ENCODE measurements around the gene SIX4. TPM values are rescaled to one million over a fixed set of nuclear protein-coding genes. Genes with fewer than 3 reads are reported as not detected.

Gene SIX4
- total and polyA plus RNA-seq, 9 of the 15 experiments (the other 6 are each of a cell fraction or from before 2014, with no cell fraction given): 0.77 to 8.6 (median 5.6) TPM

GRCh38 chr14:60756847-60757246 is 32.7 kb upstream of the SIX4 start:
- H3K4me1 ChIP-seq (replicated peaks in 1 of 2; ENCODE audit: control insufficient read depth in 2 of 2, insufficient read depth in 2 of 2, low read length in 2 of 2): peaks cover 0 to 6% of the 10 kb centered on the region in 2 experiments; a peak in 2 of 5 replicates
- no peak overlapping the region for H3K9ac ChIP-seq (ENCODE audit: insufficient read depth in 1 of 2, low read depth in 2 of 2, low read length in 2 of 2)
- no peak for ATAC-seq
- no peak overlapping the region for H2AFZ ChIP-seq (ENCODE audit: low read depth, low read length)
- no peak for DNase-seq (ENCODE audit: extremely low read depth in 1 of 4, low spot score in 3 of 4)
- 30% methylated on average over 1 of the region's 1 CpG for WGBS (ENCODE audit: insufficient coverage, low coverage, missing lambda C conversion rate)
- peaks cover 18% of the 10 kb centered on the region; the same call in 2 of the 3 replicates for H3K79me2 ChIP-seq (ENCODE audit: control insufficient read depth, insufficient read depth, low read length)
- TF ChIP-seq ZNF449 (CRISPR knock-in tag; IDR thresholded peaks at IDR 0.05) (no peak), SMARCC2 (IDR thresholded peaks at IDR 0.05; ENCODE audit: low read depth) (no peak), RNF219 (CRISPR knock-in tag; IDR thresholded peaks at IDR 0.05) (no peak), CTBP1 (IDR thresholded peaks at IDR 0.05; ENCODE audit: borderline replicate concordance) (no peak), ILF3 (IDR thresholded peaks at IDR 0.05; ENCODE audit: borderline replicate concordance) (no peak), HMGXB4 (CRISPR knock-in tag; IDR thresholded peaks at IDR 0.05) (no peak), ZC3H4 (CRISPR knock-in tag; IDR thresholded peaks at IDR 0.05; ENCODE audit: borderline replicate concordance) (no peak), TFE3 (CRISPR knock-in tag; IDR thresholded peaks at IDR 0.05) (no peak), KDM1A (IDR thresholded peaks at IDR 0.05) (no peak), MYC (IDR thresholded peaks at IDR 0.05; ENCODE audit: low read depth, low read length) (no peak), MYC (CRISPR knock-in tag; IDR thresholded peaks at IDR 0.05; ENCODE audit: borderline replicate concordance, low read depth) (no peak), ZC3H11A (IDR thresholded peaks at IDR 0.05; ENCODE audit: low read depth, low read length) (no peak), SRSF1 (IDR thresholded peaks at IDR 0.05; ENCODE audit: low read depth, low read length) (no peak), MEF2A (IDR thresholded peaks at IDR 0.05; ENCODE audit: control insufficient read depth, low read depth, low read length) (no peak)
- no peaks in the 10 kb centered on the region; the same call in 2 of the 3 replicates for H3K36me3 ChIP-seq (ENCODE audit: control insufficient read depth, insufficient read depth, low read length)
- FAIRE-seq: no peak
- 0 out of 2 replicates have a peak, but pooled peaks cover 3% of the 10 kb centered on the region for H4K20me1 ChIP-seq (replicated peaks; ENCODE audit: control insufficient read depth, insufficient read depth, low read length)
- intact Hi-C loops (cut with micrococcal nuclease): no loop called here
- no peaks in the 10 kb centered on the region for H3K9me1 ChIP-seq (ENCODE audit: control insufficient read depth, insufficient read depth, low read length)
- H3K27ac ChIP-seq (ENCODE audit: extremely low read depth, low read depth, low read length): no peak overlapping the region
- no peaks in the 10 kb centered on the region for H3K27me3 ChIP-seq (ENCODE audit: control insufficient read depth in 2 of 2, insufficient read depth in 2 of 2, low read length in 2 of 2)
- in situ Hi-C loops (cut with MboI): no loop called here
- ChIA-PET CTCF (ENCODE audit: low intra/inter-chr PET ratio) (no interaction called here), POLR2A (no interaction called here)
- no peak overlapping the region for H3K4me2 ChIP-seq (ENCODE audit: insufficient read depth, low read length)
- H3K9me3 ChIP-seq (replicated peaks; ENCODE audit: control insufficient read depth, insufficient read depth, low read depth, low read length): no peaks in the 10 kb centered on the region
- no TSS peak for BruUV-seq (replicated peaks)
- no peak overlapping the region for H3K4me3 ChIP-seq

Data from K562 (cell line).